Measurements from ENCODE around the gene TMEM273.

- TF ChIP-seq CTCF (IDR thresholded peaks at IDR 0.05) (no peak), POLR2A (IDR thresholded peaks at IDR 0.05) (no peak)
These were observed 52.4 kb downstream of the TMEM273 start for GRCh38 chr10:49135575-49136313.
